DOHH2 (cell line): ENCODE measurements around the gene DNASE2B.

Source experiments
- H3F3A ChIP-seq: fragments of 200-600 bp; sonication (generic), shearing (Covaris generic); 2 replicates; pipeline ENCODE4 v1.6.0; 2016; ENCODE audit warnings: antibody characterized with exemption, mild to moderate bottlenecking; ENCODE audit not compliant: control insufficient read depth, insufficient read depth
- H3K27ac ChIP-seq: fragments of 200-600 bp; sonication (generic); 2 replicates; pipeline ENCODE4 v1.5.1; 2014; ENCODE audit warnings: low read depth, mild to moderate bottlenecking, low read length, moderate library complexity
- H3K27me3 ChIP-seq: fragments of 200-600 bp; sonication (generic); 2 replicates; pipeline ENCODE4 v1.6.1; 2014; ENCODE audit warnings: mild to moderate bottlenecking, low read length, mixed read lengths; ENCODE audit not compliant: control insufficient read depth
- H3K36me3 ChIP-seq: fragments of 200-600 bp; sonication (generic); 2 replicates; pipeline ENCODE4 v1.6.1; 2014; ENCODE audit warnings: mild to moderate bottlenecking, low read length, moderate library complexity, mixed read lengths; ENCODE audit not compliant: control insufficient read depth
- H3K4me1 ChIP-seq: fragments of 200-600 bp; sonication (generic); 2 replicates; pipeline ENCODE4 v1.6.1; 2014; ENCODE audit warnings: mild to moderate bottlenecking, low read length, mixed read lengths; ENCODE audit not compliant: control insufficient read depth
- H3K4me2 ChIP-seq: fragments of 200-600 bp; sonication (generic); 2 replicates; pipeline ENCODE4 v1.6.0; 2014; ENCODE audit warnings: mild to moderate bottlenecking, low read length, moderate library complexity
- H3K4me3 ChIP-seq: fragments of 200-600 bp; sonication (generic); 2 replicates; pipeline ENCODE4 v1.5.1; 2014; ENCODE audit warnings: mild to moderate bottlenecking, low read length, mixed read lengths
- H3K79me2 ChIP-seq: fragments of 200-600 bp; sonication (generic); 2 replicates; pipeline ENCODE4 v1.6.1; 2014; ENCODE audit warnings: mild to moderate bottlenecking, low read length, mixed read lengths; ENCODE audit not compliant: control insufficient read depth
- H3K9me2 ChIP-seq: fragments of 200-600 bp; sonication (generic); replicated peaks from 2 replicates; pipeline ENCODE4 v1.6.1; 2014; ENCODE audit warnings: mild to moderate bottlenecking, low read length, mixed read lengths; ENCODE audit not compliant: control insufficient read depth
- H3K9me3 ChIP-seq: fragments of 200-600 bp; sonication (generic); 2 replicates; pipeline ENCODE4 v1.6.1; 2014; ENCODE audit warnings: antibody characterized with exemption, low read length, mixed read lengths; ENCODE audit not compliant: control insufficient read depth, insufficient read depth
- H4K20me1 ChIP-seq: fragments of 200-600 bp; sonication (generic); 2 replicates; pipeline ENCODE4 v1.6.0; 2014; ENCODE audit warnings: low read depth, mild to moderate bottlenecking, antibody characterized with exemption, low read length, moderate library complexity; ENCODE audit not compliant: control insufficient read depth, insufficient read depth
- EZH2phosphoT487 ChIP-seq: fragments of 200-600 bp; sonication (generic); IDR thresholded peaks from 2 replicates; pipeline ENCODE4 v1.6.1; 2017; ENCODE audit warnings: borderline replicate concordance, mild to moderate bottlenecking, antibody characterized with exemption, low read length, moderate library complexity, mixed read lengths
- TF ChIP-seq, protein P1 (sequence below): fragments of 200-600 bp; sonication (generic); IDR thresholded peaks from one replicate; pipeline ENCODE4 v1.5.1; 2014; ENCODE audit warnings: antibody characterized with exemption, mild to moderate bottlenecking, low read depth, low read length; ENCODE audit not compliant: poor library complexity, severe bottlenecking

The DNASE2B gene

DNA sequence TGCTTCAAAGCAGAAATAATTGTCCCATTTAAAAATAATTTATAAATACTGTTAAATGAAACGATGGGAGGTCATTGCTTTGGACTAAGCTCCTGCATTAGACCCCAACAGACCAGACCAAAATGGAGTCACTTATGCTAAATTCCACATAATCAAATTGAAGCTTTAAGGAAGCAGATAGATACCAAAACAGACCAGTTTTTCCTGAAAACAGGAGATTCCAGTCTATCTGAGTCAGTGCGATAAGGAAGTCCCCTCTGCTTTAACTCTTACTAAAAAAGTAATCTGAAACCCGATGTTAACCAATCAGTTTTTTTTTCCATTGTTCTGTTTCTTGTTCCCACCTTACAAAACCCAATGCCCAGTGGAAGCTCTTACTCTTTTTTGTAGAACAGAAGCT, 16.2 kb upstream of the DNASE2B start:
- no peak overlapping the region for H3K27ac ChIP-seq
- TF ChIP-seq, protein P1, sequence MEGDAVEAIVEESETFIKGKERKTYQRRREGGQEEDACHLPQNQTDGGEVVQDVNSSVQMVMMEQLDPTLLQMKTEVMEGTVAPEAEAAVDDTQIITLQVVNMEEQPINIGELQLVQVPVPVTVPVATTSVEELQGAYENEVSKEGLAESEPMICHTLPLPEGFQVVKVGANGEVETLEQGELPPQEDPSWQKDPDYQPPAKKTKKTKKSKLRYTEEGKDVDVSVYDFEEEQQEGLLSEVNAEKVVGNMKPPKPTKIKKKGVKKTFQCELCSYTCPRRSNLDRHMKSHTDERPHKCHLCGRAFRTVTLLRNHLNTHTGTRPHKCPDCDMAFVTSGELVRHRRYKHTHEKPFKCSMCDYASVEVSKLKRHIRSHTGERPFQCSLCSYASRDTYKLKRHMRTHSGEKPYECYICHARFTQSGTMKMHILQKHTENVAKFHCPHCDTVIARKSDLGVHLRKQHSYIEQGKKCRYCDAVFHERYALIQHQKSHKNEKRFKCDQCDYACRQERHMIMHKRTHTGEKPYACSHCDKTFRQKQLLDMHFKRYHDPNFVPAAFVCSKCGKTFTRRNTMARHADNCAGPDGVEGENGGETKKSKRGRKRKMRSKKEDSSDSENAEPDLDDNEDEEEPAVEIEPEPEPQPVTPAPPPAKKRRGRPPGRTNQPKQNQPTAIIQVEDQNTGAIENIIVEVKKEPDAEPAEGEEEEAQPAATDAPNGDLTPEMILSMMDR, result no peak
- no peak for TF ChIP-seq EZH2phosphoT487

DNA sequence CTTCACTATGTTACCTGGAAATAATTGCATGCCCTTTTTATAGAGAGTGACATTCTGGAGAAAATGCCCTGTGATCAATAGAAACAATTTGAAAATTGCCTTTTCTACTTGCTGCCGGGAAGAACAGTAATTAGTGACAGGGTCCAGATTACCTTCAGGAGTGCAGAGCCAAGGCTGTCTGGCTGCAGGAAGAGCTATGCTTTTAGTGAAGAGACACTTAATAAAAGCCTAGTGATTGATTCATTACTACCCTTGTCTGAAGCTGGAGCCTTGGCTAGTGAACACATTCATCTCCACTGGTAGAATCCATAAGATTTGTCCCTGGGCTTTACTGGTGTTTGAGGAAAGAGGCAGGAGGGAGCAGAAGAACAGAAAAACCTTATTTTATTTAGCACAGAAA, 12.9 kb upstream of the DNASE2B start:
- no peaks in the 10 kb centered on the region for H3F3A ChIP-seq
- H3K4me3 ChIP-seq, result no peak overlapping the region
- no peaks in the 10 kb centered on the region for H3K36me3 ChIP-seq
- no peaks in the 10 kb centered on the region for H3K79me2 ChIP-seq
- H3K27ac ChIP-seq, result no peak overlapping the region
- no peaks in the 10 kb centered on the region for H3K4me1 ChIP-seq
- no peak overlapping the region for H3K4me2 ChIP-seq
- no peaks in the 10 kb centered on the region for H3K9me3 ChIP-seq
- no peaks in the 10 kb centered on the region for H3K9me2 ChIP-seq
- no peaks in the 10 kb centered on the region for H4K20me1 ChIP-seq
- no peaks in the 10 kb centered on the region for H3K27me3 ChIP-seq
- TF ChIP-seq, protein P1, result no peak

More for the DNA sequence above, 16.2 kb upstream of the DNASE2B start:
- H3K27me3 ChIP-seq, result no peaks in the 10 kb centered on the region
- H3K9me3 ChIP-seq, result no peaks in the 10 kb centered on the region
- H3K4me2 ChIP-seq, result no peak overlapping the region
- H3K9me2 ChIP-seq, result no peaks in the 10 kb centered on the region
- H3F3A ChIP-seq, result no peaks in the 10 kb centered on the region
- H3K4me1 ChIP-seq, result no peaks in the 10 kb centered on the region
- no peaks in the 10 kb centered on the region for H3K36me3 ChIP-seq
- H3K4me3 ChIP-seq, result no peak overlapping the region
- H4K20me1 ChIP-seq, result no peaks in the 10 kb centered on the region
- no peaks in the 10 kb centered on the region for H3K79me2 ChIP-seq

DNA sequence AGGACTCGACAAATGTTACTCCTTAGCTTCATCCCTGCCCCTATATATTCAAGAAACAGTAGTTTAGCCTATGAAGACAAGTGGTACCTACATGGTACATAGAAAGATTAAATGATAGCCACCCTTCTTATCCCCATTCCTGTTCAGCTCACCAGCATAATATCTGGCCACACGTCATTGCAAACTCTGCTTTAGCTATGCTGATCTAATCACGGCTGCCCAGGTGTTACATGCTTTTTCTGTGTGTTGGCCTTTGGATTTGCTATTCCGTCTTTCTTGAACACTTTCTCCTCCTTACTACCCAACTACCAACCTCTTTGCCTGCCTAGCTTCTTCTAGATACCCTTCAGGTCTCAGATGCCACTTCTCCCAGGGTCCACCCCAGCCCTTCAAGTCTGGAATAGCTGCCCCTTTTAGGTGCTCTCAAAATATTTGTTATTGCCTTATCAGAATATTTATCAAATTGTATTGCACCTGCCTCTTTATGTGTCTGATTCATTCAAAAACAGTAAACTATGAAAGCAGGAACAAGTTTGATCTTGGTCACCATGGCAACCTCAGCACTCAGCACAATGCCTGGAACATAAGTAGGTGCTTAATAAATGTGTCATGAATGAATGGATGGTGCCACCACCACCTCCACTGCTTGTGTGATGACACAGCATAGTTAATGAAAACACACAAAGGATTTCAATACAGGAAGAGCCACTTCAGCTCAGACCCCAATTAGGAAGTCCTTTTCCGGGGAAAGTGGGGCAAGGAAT, 11.4 kb upstream of the DNASE2B start:
- H3K4me3 ChIP-seq, result no peak overlapping the region
- H3K79me2 ChIP-seq, result no peaks in the 10 kb centered on the region
- no peaks in the 10 kb centered on the region for H3K27me3 ChIP-seq
- no peak overlapping the region for H3K4me2 ChIP-seq
- no peaks in the 10 kb centered on the region for H3K36me3 ChIP-seq
- H4K20me1 ChIP-seq, result no peaks in the 10 kb centered on the region
- H3K9me2 ChIP-seq, result no peaks in the 10 kb centered on the region
- H3F3A ChIP-seq, result no peaks in the 10 kb centered on the region
- no peak overlapping the region for H3K27ac ChIP-seq
- TF ChIP-seq EZH2phosphoT487, result no peak
- TF ChIP-seq, protein P1, result no peak
- no peaks in the 10 kb centered on the region for H3K4me1 ChIP-seq
- H3K9me3 ChIP-seq, result no peaks in the 10 kb centered on the region
